Cardiac muscle cell (in vitro differentiated cells and primary cell): ENCODE measurements around the gene DCAF10. TPM values are rescaled to one million over a fixed set of nuclear protein-coding genes. Genes with fewer than 3 reads are reported as not detected.
"Not testable (repeated sequence)": the region's sequence is repeated elsewhere in the genome, so short reads cannot be mapped to it uniquely, and the experiment has no call there.

Experiments
- DNase-seq, 2 donors: peaks; one replicate each; pipeline versions ENCODE4 v3.0.0 to v3.0.0-alpha.2; 2010 to 2017; ENCODE audit warnings: low read depth in 1 of 2, low spot score in 1 of 2
- H3K27ac ChIP-seq: fragments of 200-600 bp; sonication (generic); 2 replicates; pipeline ENCODE4 v1.5.1; 2016
- H3K27me3 ChIP-seq: fragments of 200-600 bp; sonication (generic); 2 replicates; pipeline ENCODE4 v1.6.0; 2016; ENCODE audit warnings: control low read depth
- H3K36me3 ChIP-seq: fragments of 200-600 bp; sonication (generic); 2 replicates; pipeline ENCODE4 v1.5.1; 2016; ENCODE audit warnings: control low read depth
- H3K4me1 ChIP-seq: fragments of 200-600 bp; sonication (generic); 2 replicates; pipeline ENCODE4 v1.8.1; 2017; ENCODE audit warnings: low read depth, mild to moderate bottlenecking, mixed run types
- H3K4me3 ChIP-seq: fragments of 200-600 bp; sonication (generic); 2 replicates; pipeline ENCODE4 v1.5.1; 2016; ENCODE audit warnings: mild to moderate bottlenecking
- H3K9me3 ChIP-seq: fragments of 200-600 bp; sonication (generic); 2 replicates; pipeline ENCODE4 v1.5.1; 2017; ENCODE audit warnings: low read depth, mild to moderate bottlenecking, control low read depth
- polyA plus RNA-seq: library from polyadenylated mRNA; unstranded; fragments of >200 nt; fragmentation: Nextera tagmentation; extraction: Ambion mirVana; gene quantifications from 2 replicates; pipeline ENCODE4 v1.2.1, GENCODE V29; 2016
- total RNA-seq: library from RNA; depleted of rRNA; stranded (reverse); fragments of >200 nt; gene quantifications from 2 replicates; pipeline ENCODE4 v1.2.3, GENCODE V29; 2016
- TF ChIP-seq, protein P1 (sequence below): IDR thresholded peaks from 2 replicates; pipeline ENCODE4 v1.5.1; 2012; ENCODE audit warnings: low read depth, mild to moderate bottlenecking, low read length

Gene DCAF10
- total and polyA plus RNA-seq, 2 experiments from 2014 or later, result 22.9 to 23.1 TPM

DNA sequence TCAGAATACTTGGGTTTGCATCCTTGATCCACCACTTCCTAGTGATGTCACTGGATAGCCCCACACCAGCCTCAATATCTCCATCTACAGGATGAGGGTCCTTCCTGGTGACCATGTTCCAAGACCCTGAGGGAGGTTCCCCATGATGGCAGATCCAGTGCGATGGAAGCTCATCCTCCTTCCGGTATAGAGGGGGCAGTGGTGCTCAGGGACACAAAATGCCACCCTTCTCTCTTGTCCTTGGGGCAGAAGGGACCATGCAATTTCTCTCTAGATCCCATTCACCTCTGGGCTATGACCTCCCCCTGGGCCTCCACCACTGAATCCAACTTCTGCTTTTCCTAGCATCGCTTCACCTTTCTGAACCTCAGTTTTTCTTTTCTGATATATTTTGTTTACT, 108.7 kb downstream of the DCAF10 start:
- Histone ChIP-seq H3K27ac (no peak overlapping the region), H3K27me3 (no peaks in the 10 kb centered on the region), H3K9me3 (no peaks in the 10 kb centered on the region), H3K4me3 (no peak overlapping the region), H3K4me1 (peaks cover 12% of the 10 kb centered on the region), H3K36me3 (no peaks in the 10 kb centered on the region)
- TF ChIP-seq, protein P1, sequence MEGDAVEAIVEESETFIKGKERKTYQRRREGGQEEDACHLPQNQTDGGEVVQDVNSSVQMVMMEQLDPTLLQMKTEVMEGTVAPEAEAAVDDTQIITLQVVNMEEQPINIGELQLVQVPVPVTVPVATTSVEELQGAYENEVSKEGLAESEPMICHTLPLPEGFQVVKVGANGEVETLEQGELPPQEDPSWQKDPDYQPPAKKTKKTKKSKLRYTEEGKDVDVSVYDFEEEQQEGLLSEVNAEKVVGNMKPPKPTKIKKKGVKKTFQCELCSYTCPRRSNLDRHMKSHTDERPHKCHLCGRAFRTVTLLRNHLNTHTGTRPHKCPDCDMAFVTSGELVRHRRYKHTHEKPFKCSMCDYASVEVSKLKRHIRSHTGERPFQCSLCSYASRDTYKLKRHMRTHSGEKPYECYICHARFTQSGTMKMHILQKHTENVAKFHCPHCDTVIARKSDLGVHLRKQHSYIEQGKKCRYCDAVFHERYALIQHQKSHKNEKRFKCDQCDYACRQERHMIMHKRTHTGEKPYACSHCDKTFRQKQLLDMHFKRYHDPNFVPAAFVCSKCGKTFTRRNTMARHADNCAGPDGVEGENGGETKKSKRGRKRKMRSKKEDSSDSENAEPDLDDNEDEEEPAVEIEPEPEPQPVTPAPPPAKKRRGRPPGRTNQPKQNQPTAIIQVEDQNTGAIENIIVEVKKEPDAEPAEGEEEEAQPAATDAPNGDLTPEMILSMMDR, result no peak
- no peak for DNase-seq

DNA sequence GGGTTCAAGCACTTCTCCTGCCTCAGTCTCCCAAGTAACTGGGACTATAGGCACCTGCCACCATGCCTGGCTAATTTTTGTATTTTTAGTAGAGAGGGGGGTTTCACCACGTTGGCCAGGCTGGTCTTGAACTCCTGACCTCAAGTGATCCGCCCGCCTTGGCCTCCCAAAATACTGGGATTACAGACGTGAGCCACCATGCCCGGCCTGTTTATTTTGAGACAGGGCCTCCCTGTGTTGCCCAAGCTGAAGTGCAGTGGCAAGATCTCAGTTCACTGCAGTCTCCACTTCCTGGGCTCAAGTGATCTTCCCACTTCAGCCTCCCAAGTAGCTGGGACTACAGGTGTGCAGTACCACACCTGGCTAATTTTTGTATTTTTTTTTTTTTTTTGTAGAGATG, 109.2 kb downstream of the DCAF10 start:
- not testable (repeated sequence) for H3K27me3 ChIP-seq, H3K27ac ChIP-seq, H3K9me3 ChIP-seq, H3K4me3 ChIP-seq, H3K36me3 ChIP-seq, DNase-seq
- H3K4me1 ChIP-seq, result peaks cover 12% of the 10 kb centered on the region

DNA sequence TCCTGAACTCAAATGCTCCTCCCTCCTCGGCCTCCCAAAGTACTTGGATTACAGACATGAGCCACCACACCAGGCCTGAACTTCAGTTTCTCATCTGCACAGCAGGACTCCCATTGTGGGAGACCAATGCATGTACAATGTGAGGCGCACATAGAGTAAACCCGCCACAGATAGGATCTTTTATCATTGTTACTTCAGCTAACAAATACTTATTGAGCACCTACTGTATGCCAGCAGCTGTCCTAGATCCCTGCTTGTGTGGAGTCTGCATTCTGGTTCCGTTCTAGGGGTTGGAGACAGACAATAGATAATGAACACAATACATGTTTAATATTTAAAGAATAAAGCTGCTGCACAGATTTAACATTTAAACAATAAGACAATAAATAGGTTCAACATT, 109.7 kb downstream of the DCAF10 start:
- Histone ChIP-seq H3K9me3 (no peaks in the 10 kb centered on the region), H3K36me3 (no peaks in the 10 kb centered on the region), H3K4me3 (no peak overlapping the region), H3K4me1 (peaks cover 12% of the 10 kb centered on the region), H3K27me3 (no peaks in the 10 kb centered on the region), H3K27ac (no peak overlapping the region)
- TF ChIP-seq, protein P1, result no peak
- no peak for DNase-seq

DNA sequence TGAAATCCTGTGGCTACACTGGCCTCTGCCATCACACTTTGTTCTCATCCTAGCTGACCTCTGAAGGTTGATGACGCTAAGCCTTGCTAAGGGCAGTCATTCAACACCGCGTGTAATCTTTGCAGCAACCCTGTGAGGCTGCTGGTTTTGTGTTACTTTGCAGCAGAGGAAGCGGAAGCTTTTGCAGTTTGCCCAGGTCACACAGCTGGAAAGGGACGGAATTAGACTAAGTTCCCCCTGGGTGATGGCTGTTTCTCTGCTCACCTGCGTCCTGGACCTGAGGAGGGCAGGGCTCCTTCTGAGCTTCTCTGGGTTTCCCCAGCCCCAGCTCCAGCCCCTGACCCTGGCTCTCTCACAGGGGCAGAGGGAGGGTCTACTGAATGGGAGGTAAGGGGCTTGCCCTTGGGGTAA, 110.7 kb downstream of the DCAF10 start:
- Histone ChIP-seq H3K27me3 (no peaks in the 10 kb centered on the region), H3K4me3 (no peak overlapping the region), H3K27ac (peak overlapping the region; percentile 30), H3K9me3 (no peaks in the 10 kb centered on the region), H3K4me1 (peaks cover 12% of the 10 kb centered on the region), H3K36me3 (no peaks in the 10 kb centered on the region)
- peak; percentile 35 to 55 for DNase-seq
- TF ChIP-seq, protein P1, result no peak

DNA sequence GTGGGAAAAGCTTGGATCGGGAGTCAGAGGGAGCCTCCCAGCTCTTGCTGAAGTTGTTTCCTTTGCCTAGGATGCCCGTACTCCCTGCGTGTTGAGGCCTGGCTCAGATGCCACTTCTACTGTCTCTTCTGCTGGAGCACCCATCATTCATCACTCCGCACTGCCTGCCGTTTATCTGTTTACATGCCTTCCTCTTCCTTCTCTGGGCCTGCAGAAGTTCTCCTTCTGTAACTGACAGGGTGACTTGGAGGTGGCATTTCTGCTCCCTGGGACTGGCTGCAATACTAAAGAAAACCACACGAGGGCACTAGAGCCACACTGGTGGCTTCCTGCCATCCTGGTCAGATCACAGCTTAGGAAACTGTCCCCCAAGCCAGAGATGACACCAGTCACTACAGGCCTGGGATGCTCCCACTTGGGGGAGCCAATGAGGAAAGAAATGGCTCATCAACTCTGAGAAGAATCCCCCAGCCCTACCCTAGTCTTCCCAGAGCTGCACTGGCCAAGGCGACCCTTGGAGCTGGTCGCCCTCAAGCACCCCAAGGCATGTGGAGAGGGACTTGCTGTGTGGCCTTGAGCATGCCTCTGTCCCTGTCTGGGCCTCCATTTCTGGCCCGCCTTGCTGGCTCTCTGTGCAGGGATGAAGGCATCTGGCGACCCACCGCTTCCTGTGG, 113.0 kb downstream of the DCAF10 start:
- Histone ChIP-seq H3K9me3 (no peaks in the 10 kb centered on the region), H3K4me3 (no peak overlapping the region), H3K36me3 (peaks cover 2% of the 10 kb centered on the region), H3K27ac (peak overlapping the region; percentile 11), H3K4me1 (peaks cover 6% of the 10 kb centered on the region), H3K27me3 (no peaks in the 10 kb centered on the region)
- TF ChIP-seq, protein P1, result peak; percentile 95
- DNase-seq, result peak; percentile 74 to 83

DNA sequence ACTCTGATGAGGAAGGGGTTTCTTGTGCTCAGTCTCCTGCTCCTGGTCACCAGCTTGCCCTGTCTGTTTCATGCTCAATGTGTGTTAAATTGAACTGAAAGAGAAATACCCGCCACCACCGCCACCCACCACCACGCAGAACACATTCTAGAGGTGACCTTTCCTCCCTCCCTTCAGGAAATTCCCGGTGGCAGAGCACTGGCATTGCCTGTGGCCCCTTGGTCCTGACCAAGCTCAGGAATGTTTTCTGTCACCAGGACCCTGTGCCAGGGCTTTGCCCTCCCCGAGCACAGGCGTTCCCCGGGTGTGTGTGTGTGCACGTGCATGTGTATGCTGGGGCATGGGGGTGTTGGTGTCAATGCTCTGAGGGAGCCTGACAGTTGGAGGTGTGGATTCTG, 113.6 kb downstream of the DCAF10 start:
- Histone ChIP-seq H3K27ac (no peak overlapping the region), H3K27me3 (no peaks in the 10 kb centered on the region), H3K4me3 (no peak overlapping the region), H3K4me1 (peaks cover 6% of the 10 kb centered on the region), H3K9me3 (no peaks in the 10 kb centered on the region), H3K36me3 (peaks cover 2% of the 10 kb centered on the region)
- TF ChIP-seq, protein P1, result no peak
- DNase-seq, result no peak
